OCI-LY1 (cell line): ENCODE results near the gene PAX5.

Experiments
- CTCF ChIP-seq: fragments of 200-600 bp; sonication (generic), shearing (Covaris generic); IDR thresholded peaks from 2 replicates; pipeline ENCODE4 v1.5.1; 2017; ENCODE audit warnings: mild to moderate bottlenecking, antibody characterized with exemption, low read length, moderate library complexity, mixed read lengths
- EZH2 ChIP-seq: fragments of 200-600 bp; sonication (generic), shearing (Covaris generic); IDR thresholded peaks from 2 replicates; pipeline ENCODE4 v1.8.0; 2017; ENCODE audit warnings: borderline replicate concordance, mixed run types, mild to moderate bottlenecking, antibody characterized with exemption, low read length, moderate library complexity, mixed read lengths

GRCh38 chr9:36996706-36997086 is 37.4 kb downstream of the PAX5 start:
- TF ChIP-seq CTCF (no peak), EZH2 (no peak)
